Type B pancreatic cell (in vitro differentiated cells): ENCODE data around the gene ZNF275. TPM values are rescaled to one million over a fixed set of nuclear protein-coding genes. Genes with fewer than 3 reads are reported as not detected.
"Not testable (repeated sequence)": the region's sequence is repeated elsewhere in the genome, so short reads cannot be mapped to it uniquely, and the experiment has no call there.

ENCODE experiments used
- DNase-seq: peaks from one replicate; pipeline ENCODE4 v3.0.0; 2021; ENCODE audit warnings: mixed read lengths; ENCODE audit not compliant: unreplicated experiment; ENCODE audit errors: extremely low spot score
- H3K27ac Mint-ChIP-seq: 2 replicates; pipeline ENCODE4 v1.8.0; 2021; ENCODE audit warnings: mild to moderate bottlenecking, mixed read lengths
- H3K27me3 Mint-ChIP-seq: 2 replicates; pipeline ENCODE4 v1.8.0; 2021; ENCODE audit warnings: mixed read lengths
- H3K36me3 Mint-ChIP-seq: 2 replicates; pipeline ENCODE4 v1.8.0; 2021; ENCODE audit warnings: mixed read lengths
- H3K4me1 Mint-ChIP-seq: one replicate; pipeline ENCODE4 v1.8.0; 2021; ENCODE audit warnings: mixed read lengths; ENCODE audit not compliant: unreplicated experiment
- H3K4me3 Mint-ChIP-seq: 2 replicates; pipeline ENCODE4 v1.8.0; 2021; ENCODE audit warnings: mild to moderate bottlenecking, mixed read lengths
- H3K9me3 Mint-ChIP-seq: 2 replicates; pipeline ENCODE4 v1.8.0; 2021; ENCODE audit warnings: mixed read lengths
- CTCF ChIP-seq: fragments of 200-600 bp; sonication (generic); conservative IDR thresholded peaks from 2 replicates; pipeline ENCODE4 v1.5.0; 2021; ENCODE audit warnings: antibody characterized with exemption, mild to moderate bottlenecking
- long read RNA-seq: library from polyadenylated mRNA; unstranded; transcript quantifications from one replicate; pipeline ENCODE4 v2.0.0, GENCODE V29; 2020
- total RNA-seq: library from RNA; stranded (reverse); gene quantifications from 2 replicates; pipeline ENCODE4 v1.2.1, GENCODE V29; 2021; ENCODE audit warnings: low replicate concordance

Gene ZNF275, protein sequence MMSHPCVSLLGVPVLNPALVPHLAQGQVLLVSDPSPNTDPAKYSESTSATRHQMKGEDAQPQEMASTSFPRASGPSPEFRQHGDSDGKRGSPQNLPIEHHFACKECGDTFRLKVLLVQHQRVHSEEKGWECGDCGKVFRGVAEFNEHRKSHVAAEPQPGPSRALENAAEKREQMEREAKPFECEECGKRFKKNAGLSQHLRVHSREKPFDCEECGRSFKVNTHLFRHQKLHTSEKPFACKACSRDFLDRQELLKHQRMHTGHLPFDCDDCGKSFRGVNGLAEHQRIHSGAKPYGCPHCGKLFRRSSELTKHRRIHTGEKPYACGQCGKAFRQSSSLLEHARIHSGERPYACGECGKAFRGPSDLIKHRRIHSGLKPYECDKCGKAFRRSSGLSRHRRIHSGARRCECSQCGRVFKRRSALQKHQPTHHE
- total RNA-seq, result 7.4 and 11.9 TPM in 2 replicates
- long read RNA-seq, partial matches to known transcripts, result 0 of 4 reads
- long read RNA-seq, other reads (novel, unspliced or antisense), result 4 of 4 reads

DNA sequence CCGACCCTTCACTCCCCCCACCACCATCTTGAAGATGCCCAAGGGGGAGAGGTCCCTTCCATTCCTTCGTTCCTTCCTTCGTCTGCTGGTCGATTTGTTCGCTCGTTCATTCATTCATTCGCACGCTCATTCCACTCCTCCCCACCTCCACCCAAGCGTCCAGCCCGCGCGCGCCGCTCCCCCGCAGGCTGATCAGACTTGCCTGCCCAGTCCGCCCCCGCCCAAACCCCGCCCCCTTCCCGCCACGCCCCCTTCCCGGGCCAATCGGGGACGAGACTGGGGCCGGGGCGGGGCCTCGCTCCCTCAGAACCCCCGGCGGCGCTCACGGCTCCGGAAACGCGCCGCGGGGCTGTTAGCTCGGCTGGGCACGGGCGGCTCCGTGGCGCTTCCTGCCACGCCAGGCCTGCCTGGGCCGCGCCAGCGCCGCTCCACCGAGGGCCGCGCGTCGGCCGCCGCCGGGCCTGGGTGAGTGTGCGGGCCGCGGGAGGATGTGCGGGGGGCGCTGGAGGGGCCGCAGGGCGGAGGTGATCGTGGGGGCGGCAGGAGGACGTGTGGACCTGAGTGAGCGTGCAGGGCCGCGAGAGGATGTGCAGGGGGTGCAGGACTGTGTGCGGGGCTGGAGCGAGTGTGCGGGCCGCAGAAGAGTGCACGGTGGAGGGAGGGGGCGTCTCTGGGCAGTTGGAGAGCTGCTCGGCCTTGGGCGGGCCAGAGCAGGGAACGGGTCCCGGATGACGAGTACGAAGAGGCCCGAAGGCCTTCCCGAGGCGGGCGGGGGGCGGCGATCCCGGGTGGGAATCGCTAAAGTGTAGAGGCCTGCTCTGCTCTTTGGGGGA, at the start of gene ZNF275:
Gene ZNF275, plus strand, starts transcription at position 333 of the 833 bp plus-strand sequence. CDS start 2,527 bp downstream, outside the sequence.
- no peak for TF ChIP-seq CTCF
- Mint-ChIP-seq H3K36me3 (peaks cover 7% of the 10 kb centered on the region), H3K27ac (peak within 1 kb of the TSS; percentile 57)

DNA sequence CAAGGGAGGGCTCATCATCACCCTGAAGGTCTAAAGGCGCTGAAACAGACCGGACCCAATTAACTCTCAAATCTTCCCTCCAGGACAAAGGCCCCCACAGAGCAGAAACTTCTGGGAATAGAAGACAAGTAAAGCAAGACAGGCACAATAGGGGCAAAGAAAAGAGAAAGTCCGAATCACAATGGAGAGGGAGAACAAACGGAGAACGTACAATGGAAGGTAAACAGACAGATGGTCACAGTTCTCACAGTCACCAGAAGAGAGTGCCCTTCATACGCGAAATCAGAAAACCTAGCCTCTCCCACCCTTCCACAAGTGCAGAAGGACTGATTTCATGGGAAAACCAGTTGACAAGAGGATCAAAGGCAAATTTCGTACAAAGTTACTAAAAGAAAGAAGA, 48.3 kb upstream of the ZNF275 start:
- H3K9me3 Mint-ChIP-seq, H3K27me3 Mint-ChIP-seq, H3K27ac Mint-ChIP-seq, DNase-seq, H3K36me3 Mint-ChIP-seq, H3K4me1 Mint-ChIP-seq, H3K4me3 Mint-ChIP-seq: not testable (repeated sequence)

More for the DNA sequence above, at the start of gene ZNF275:
- Mint-ChIP-seq H3K4me3 (peak within 1 kb of the TSS; percentile 92), H3K27me3 (peaks cover under 1% of the 10 kb centered on the region), H3K9me3 (no peaks in the 10 kb centered on the region), H3K4me1 (peaks cover 4% of the 10 kb centered on the region)
- DNase-seq, result peak; percentile 86

DNA sequence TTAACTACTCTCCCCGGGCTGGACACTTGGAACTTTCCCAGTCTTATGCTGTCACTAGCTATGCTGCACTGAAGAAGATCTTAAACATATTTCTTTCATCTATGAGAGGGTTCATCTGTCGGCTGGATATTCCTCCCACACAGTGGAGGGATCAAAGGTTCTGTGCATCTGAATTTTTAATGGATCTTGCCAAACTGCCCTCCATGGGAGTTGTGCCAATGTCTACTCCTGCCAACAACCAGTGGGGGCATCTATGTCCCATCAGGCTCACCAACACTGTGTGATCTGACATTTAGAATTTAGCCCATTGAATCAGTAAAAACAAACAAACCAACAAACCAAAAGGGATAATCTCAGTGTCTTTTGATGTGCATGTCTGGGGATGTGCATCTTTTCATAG, 45.1 kb upstream of the ZNF275 start:
- H3K9me3 Mint-ChIP-seq, H3K27ac Mint-ChIP-seq, H3K4me1 Mint-ChIP-seq, DNase-seq, H3K36me3 Mint-ChIP-seq, H3K4me3 Mint-ChIP-seq, H3K27me3 Mint-ChIP-seq: not testable (repeated sequence)

DNA sequence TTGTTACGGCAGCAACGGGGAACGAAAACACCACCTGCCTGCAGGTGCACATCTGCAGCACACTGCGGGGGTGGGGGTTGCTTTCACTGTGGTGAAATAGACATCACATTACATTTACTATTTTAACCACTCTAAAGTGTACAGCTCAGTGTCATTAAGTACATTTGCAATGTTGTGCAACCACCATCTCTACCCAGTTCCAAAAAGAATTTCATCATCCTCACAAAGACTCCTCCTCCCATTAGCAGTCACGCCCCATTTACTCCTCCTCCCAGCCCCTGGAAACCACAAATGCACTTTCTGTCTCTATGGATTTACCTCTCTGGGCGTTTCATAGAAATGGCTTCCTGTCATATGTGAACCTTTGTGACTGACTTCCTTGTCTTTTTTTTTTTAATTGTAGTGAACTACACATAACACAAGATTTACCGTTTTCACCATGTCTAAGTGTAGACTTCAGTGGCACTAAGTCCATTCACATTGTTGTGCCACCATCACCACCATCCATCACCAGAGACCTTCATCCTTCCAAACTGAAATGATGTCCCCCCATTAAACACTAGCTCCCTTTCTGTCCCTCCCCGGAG, 40.4 kb upstream of the ZNF275 start:
- not testable (repeated sequence) for H3K36me3 Mint-ChIP-seq, DNase-seq, H3K27ac Mint-ChIP-seq, H3K4me1 Mint-ChIP-seq, H3K4me3 Mint-ChIP-seq, H3K27me3 Mint-ChIP-seq
- peaks cover 11% of the 10 kb centered on the region for H3K9me3 Mint-ChIP-seq

DNA sequence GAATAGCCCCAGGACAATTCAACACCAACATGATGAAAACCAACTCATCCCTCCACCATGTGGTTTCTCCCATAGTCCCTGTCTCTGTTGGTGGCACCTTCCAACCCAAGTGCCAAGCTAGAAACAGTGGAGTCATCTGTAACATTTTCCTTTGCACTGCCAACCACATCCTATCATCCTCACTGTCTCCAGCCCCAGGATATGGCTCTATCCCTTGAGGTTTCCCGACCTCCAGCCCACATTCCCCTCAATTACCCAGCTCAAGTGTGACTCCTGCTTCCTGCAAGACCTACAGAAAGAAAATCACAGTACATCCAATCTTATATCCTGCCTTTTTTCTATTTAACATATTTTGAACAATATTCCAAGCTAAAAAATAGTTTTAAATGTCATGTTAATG, 36.6 kb upstream of the ZNF275 start:
- Mint-ChIP-seq H3K4me1 (no peaks in the 10 kb centered on the region), H3K27me3 (peaks cover 15% of the 10 kb centered on the region), H3K9me3 (peaks cover 11% of the 10 kb centered on the region), H3K27ac (no peak overlapping the region), H3K36me3 (no peaks in the 10 kb centered on the region), H3K4me3 (no peak overlapping the region)
- peak; percentile 24 for DNase-seq
- TF ChIP-seq CTCF, result no peak

DNA sequence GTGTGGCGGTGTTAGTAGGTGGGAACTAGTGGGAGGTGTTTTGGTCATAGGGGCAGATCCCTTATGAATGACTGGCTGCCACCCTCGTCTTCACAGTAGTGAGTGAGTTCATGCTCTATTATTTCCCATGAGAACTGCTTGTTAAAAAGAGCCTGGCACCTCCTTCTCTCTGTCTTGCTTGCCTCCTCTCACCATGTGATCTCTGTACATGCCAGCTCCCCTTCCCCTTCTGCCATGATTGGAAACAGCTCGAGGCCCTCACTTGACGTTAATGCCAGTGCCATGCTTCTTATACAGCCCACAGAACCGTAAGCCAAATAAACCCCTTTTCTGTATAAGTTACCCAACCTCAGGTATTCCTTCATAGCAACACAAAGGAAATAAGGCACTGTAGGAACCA, 34.1 kb upstream of the ZNF275 start:
- no peak for DNase-seq
- Mint-ChIP-seq H3K9me3 (peaks cover 5% of the 10 kb centered on the region), H3K27me3 (peaks cover 28% of the 10 kb centered on the region), H3K4me3 (no peak overlapping the region), H3K27ac (no peak overlapping the region), H3K36me3 (no peaks in the 10 kb centered on the region), H3K4me1 (no peaks in the 10 kb centered on the region)
- TF ChIP-seq CTCF, result no peak
